ENCODE measurements around the gene PPFIA4.

PPFIA4 gene

DNA sequence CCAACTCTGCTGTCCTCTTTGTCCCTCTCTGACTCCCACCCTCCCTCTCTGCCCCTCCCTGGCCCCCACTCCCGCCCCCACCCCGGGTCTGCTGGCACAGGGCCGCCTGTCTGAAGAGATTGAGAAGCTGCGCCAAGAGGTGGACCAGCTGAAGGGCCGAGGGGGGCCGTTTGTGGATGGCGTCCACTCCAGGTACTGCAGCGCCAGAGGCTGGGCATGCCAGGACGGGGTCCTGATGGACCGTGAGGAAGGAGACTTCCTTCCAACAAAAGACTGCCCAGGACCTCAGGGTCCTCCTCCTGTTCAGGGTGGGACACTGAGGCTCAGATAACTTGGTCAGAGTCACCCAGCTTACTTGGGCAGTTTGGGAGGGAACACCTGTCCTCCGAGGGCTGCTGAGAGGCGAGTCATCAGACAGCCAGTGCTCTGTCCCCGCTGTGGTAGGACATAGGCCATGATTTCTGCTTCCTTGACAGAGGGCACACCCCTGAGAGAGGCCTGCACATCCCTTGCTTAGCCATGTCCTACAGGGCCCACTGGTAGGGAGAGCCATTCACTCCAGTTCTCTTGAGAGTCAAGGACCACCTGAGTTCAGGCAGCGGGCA is 23.4 kb downstream of the PPFIA4 start:
- no peak overlapping the region for H3K4me3 ChIP-seq (ENCODE audit: low read depth, low read length)
- TF ChIP-seq, protein P1, sequence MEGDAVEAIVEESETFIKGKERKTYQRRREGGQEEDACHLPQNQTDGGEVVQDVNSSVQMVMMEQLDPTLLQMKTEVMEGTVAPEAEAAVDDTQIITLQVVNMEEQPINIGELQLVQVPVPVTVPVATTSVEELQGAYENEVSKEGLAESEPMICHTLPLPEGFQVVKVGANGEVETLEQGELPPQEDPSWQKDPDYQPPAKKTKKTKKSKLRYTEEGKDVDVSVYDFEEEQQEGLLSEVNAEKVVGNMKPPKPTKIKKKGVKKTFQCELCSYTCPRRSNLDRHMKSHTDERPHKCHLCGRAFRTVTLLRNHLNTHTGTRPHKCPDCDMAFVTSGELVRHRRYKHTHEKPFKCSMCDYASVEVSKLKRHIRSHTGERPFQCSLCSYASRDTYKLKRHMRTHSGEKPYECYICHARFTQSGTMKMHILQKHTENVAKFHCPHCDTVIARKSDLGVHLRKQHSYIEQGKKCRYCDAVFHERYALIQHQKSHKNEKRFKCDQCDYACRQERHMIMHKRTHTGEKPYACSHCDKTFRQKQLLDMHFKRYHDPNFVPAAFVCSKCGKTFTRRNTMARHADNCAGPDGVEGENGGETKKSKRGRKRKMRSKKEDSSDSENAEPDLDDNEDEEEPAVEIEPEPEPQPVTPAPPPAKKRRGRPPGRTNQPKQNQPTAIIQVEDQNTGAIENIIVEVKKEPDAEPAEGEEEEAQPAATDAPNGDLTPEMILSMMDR (IDR thresholded peaks at IDR 0.05; ENCODE audit: insufficient read depth, low read length, missing control alignments) = no peak
- ChIA-PET POLR2A (no interaction called here), CTCF (interaction anchor here (1.0 to 15.3 kb wide), 4 partner anchors 8 to 218 kb away, joined by 4 to 152 read pairs (median 5); no protein-coding TSS in a partner anchor)
- DNase-seq (ENCODE audit: low read depth, low spot score) = no peak

DNA sequence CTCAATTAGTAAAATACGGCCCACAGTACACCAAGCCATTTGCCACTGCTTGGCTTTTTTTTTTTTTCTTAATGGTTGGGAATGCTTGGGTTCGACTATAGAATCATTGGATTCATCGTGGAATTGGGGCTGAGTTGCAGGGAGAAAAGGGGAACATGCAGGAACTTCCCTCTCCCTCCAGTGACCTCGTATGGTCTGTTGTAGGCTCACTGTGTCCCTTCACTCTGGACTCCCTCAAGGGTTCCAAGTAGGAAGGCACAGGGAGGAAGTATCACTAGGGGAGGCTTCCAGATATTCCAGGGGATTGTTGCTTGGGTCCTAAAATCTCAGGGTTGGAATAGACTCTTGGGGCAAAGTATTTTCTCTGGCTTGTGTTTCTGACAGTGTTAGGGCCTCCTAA is 24.5 kb downstream of the PPFIA4 start:
- CTCF ChIA-PET = interaction anchor here (0.9 to 15.3 kb wide), 6 partner anchors 8 to 216 kb away, joined by 3 to 152 read pairs (median 4); no protein-coding TSS in a partner anchor
- TF ChIP-seq, protein P1 (IDR thresholded peaks at IDR 0.05; ENCODE audit: insufficient read depth, low read length, missing control alignments) = no peak

DNA sequence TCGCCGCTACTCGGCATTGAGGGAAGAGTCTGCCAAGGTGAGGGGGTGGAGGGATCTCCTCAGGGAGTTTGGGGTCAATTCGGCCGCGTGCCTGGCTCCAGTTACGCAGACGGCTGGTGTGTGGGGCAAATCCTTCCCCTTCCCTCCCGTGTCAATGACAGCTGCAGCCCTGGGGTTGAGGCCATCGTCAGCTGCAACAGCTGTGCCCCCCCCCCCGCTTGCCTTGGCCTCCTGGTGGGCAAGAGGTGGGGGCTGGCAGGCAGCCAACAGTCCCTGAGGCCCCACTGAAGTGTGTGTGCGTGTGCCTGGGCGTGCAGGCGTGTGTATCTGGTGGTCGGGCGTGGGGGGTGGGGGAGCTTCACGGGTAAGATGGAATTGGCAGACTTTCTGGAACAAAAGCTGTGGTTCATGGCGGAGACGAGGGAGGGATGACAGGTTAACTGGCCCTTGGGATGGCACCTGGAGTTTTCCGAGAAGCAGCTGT is 25.6 kb downstream of the PPFIA4 start:
- H3K4me3 ChIP-seq (ENCODE audit: low read depth, low read length) = no peak overlapping the region
- CTCF ChIA-PET = interaction anchor here (0.9 to 15.3 kb wide), 5 partner anchors 9 to 215 kb away, joined by 3 to 152 read pairs (median 4); no protein-coding TSS in a partner anchor
- DNase-seq (ENCODE audit: low read depth, low spot score) = no peak
- TF ChIP-seq, protein P1 (IDR thresholded peaks at IDR 0.05; ENCODE audit: insufficient read depth, low read length, missing control alignments) = no peak
- POLR2A ChIA-PET = no interaction called here

More for the DNA sequence above, 24.5 kb downstream of the PPFIA4 start:
- no peak overlapping the region for H3K4me3 ChIP-seq (ENCODE audit: low read depth, low read length)
- DNase-seq (ENCODE audit: low read depth, low spot score) = no peak
- POLR2A ChIA-PET = interaction anchor here (0.5 kb wide), 1 partner anchor 174 kb away, joined by 3 read pairs; no protein-coding TSS in a partner anchor

DNA sequence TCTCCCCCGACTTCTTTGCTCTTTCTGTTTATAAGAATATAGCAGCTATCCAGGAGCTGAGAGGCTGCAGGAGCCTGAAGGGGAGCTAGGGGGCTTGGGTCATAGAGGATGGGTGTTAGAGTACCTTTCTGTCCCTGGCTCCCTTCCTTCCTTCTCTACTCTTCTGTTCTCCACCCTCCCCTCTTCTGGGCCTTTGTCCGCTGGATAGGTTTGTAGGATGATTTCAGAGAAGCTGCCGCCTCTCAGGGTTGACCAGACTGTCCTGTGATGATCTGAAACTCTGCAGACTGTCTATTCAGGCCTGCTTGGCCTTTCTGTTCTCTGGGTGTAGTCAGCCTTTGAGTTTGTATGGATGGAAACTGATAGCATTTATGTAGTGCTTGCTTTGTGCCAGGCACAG is 26.3 kb downstream of the PPFIA4 start:
- POLR2A ChIA-PET = no interaction called here
- TF ChIP-seq, protein P1 (IDR thresholded peaks at IDR 0.05; ENCODE audit: insufficient read depth, low read length, missing control alignments) = no peak

DNA sequence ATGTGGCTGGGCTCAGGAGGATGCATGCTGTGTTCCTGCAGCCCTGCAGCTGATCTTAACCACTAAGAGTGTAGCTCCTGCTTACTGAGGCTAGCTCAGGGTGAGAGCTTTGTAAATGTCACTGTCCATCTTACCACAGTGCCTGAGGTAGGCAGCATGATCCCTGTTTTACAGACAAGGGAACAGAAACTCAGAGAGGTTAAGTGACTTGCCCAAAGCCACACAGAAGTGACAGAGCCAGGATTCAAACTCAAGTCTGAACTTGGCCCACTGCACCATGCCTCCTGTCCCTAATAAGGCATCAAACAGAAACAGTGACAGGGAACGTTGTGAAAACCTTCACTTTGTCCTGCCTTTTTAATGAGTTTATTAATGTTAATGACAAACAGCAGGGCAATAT is 27.9 kb downstream of the PPFIA4 start:
- no peak overlapping the region for H3K4me3 ChIP-seq (ENCODE audit: low read depth, low read length)
- TF ChIP-seq, protein P1 (IDR thresholded peaks at IDR 0.05; ENCODE audit: insufficient read depth, low read length, missing control alignments) = no peak
- CTCF ChIA-PET = interaction anchor here (1.0 to 15.3 kb wide), 8 partner anchors 7 to 215 kb away, joined by 3 to 152 read pairs (median 6); partner anchors contain the start of gene ADORA1
- DNase-seq (ENCODE audit: low read depth, low spot score) = no peak
- POLR2A ChIA-PET = no interaction called here

More for the DNA sequence above, 26.3 kb downstream of the PPFIA4 start:
- CTCF ChIA-PET = interaction anchor here (0.6 to 15.3 kb wide), 6 partner anchors 8 to 216 kb away, joined by 3 to 152 read pairs (median 8); no protein-coding TSS in a partner anchor
- DNase-seq (ENCODE audit: low read depth, low spot score) = no peak
- H3K4me3 ChIP-seq (ENCODE audit: low read depth, low read length) = no peak overlapping the region

DNA sequence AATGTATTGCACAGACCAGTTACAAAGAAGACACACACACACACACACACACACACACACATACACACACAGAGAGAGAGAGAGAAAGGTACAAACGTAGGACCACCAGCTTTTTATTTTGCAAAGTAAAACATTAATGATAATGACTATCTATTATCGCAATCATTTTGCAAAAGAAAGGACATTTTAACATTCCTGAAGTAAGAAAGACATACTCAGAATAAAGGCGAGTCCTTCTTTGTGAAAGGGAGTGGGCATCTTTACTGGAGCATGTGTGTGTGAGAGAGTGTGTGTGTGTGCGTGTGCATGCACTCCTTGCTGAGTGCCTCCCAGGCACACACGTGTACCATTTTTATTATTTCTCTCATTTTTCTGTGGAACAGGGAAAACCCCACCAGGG is 28.4 kb downstream of the PPFIA4 start:
- POLR2A ChIA-PET = interaction anchor here (0.6 kb wide), 1 partner anchor 240 kb away, joined by 3 read pairs; no protein-coding TSS in a partner anchor
- no peak for DNase-seq (ENCODE audit: low read depth, low spot score)
- no peak overlapping the region for H3K4me3 ChIP-seq (ENCODE audit: low read depth, low read length)
- TF ChIP-seq, protein P1 (IDR thresholded peaks at IDR 0.05; ENCODE audit: insufficient read depth, low read length, missing control alignments) = no peak
- CTCF ChIA-PET = interaction anchor here (1.0 to 15.3 kb wide), 6 partner anchors 8 to 161 kb away, joined by 3 to 152 read pairs (median 4); partner anchors contain the start of gene ADORA1
